GM23338 (cell line): ENCODE measurements around the gene TAPBP. TPM values are rescaled to one million over a fixed set of nuclear protein-coding genes. Genes with fewer than 3 reads are reported as not detected.

Experiments
- ATAC-seq: fragments of 200-7000 bp; cut with Tn5 transposase; 3 replicates; pipeline ENCODE4 v1.9.1; 2020
- DNase-seq: peaks from one replicate; pipeline ENCODE4 v3.0.0-alpha.2; 2015; ENCODE audit warnings: low spot score
- H2AFZ ChIP-seq: fragments of 200-600 bp; sonication (generic); 2 replicates; pipeline ENCODE4 v1.8.0; 2016; ENCODE audit warnings: antibody characterized with exemption, mild to moderate bottlenecking, moderate library complexity
- H3F3A ChIP-seq: fragments of 200-600 bp; sonication (generic); replicated peaks from 2 replicates; pipeline ENCODE4 v1.8.0; 2017; ENCODE audit warnings: antibody characterized with exemption, mixed run types, low read depth
- H3K27ac ChIP-seq: fragments of 200-600 bp; sonication (generic); 2 replicates; pipeline ENCODE4 v1.6.1; 2016; ENCODE audit warnings: low read depth
- H3K27me3 ChIP-seq: fragments of 200-600 bp; sonication (generic); 2 replicates; pipeline ENCODE4 v1.8.0; 2016; ENCODE audit warnings: mild to moderate bottlenecking, mixed run types, moderate library complexity; ENCODE audit not compliant: insufficient read depth
- H3K36me3 ChIP-seq: fragments of 200-600 bp; sonication (generic); 2 replicates; pipeline ENCODE4 v1.8.0; 2016; ENCODE audit warnings: mild to moderate bottlenecking; ENCODE audit not compliant: insufficient read depth
- H3K4me1 ChIP-seq: fragments of 200-600 bp; sonication (generic); 2 replicates; pipeline ENCODE4 v1.8.0; 2016; ENCODE audit warnings: mild to moderate bottlenecking, moderate library complexity; ENCODE audit not compliant: insufficient read depth
- H3K4me2 ChIP-seq: fragments of 200-600 bp; sonication (generic); 2 replicates; pipeline ENCODE4 v1.7.1; 2017; ENCODE audit warnings: mixed run types
- H3K4me3 ChIP-seq: fragments of 200-600 bp; sonication (generic); 2 replicates; pipeline ENCODE4 v1.6.1; 2016; ENCODE audit warnings: mixed run types
- H3K79me2 ChIP-seq: fragments of 200-600 bp; sonication (generic); replicated peaks from 2 replicates; pipeline ENCODE4 v1.8.0; 2017; ENCODE audit warnings: mild to moderate bottlenecking; ENCODE audit not compliant: insufficient read depth
- H3K9me2 ChIP-seq: fragments of 200-600 bp; sonication (generic); 2 replicates; pipeline ENCODE4 v1.8.0; 2017; ENCODE audit not compliant: insufficient read depth
- H4K20me1 ChIP-seq: fragments of 200-600 bp; sonication (generic); replicated peaks from 2 replicates; pipeline ENCODE4 v1.8.0; 2017; ENCODE audit warnings: mild to moderate bottlenecking; ENCODE audit not compliant: insufficient read depth
- H3K27ac Mint-ChIP-seq: 2 replicates; pipeline ENCODE4 v1.8.0; 2020; ENCODE audit warnings: inconsistent platforms, mild to moderate bottlenecking, moderate library complexity, mixed read lengths
- H3K27me3 Mint-ChIP-seq: 3 replicates; pipeline ENCODE4 v1.8.0; 2022; ENCODE audit warnings: low read depth, mild to moderate bottlenecking, moderate library complexity, mixed read lengths, inconsistent platforms; ENCODE audit not compliant: insufficient read depth, poor library complexity
- H3K36me3 Mint-ChIP-seq: 3 replicates; pipeline ENCODE4 v1.8.0; 2021; ENCODE audit warnings: low read depth, mild to moderate bottlenecking, inconsistent platforms, moderate library complexity, mixed read lengths
- H3K4me1 Mint-ChIP-seq: 3 replicates; pipeline ENCODE4 v1.8.0; 2020; ENCODE audit warnings: mild to moderate bottlenecking, inconsistent platforms, mixed read lengths
- H3K4me3 Mint-ChIP-seq: 3 replicates; pipeline ENCODE4 v1.8.0; 2021; ENCODE audit warnings: moderate library complexity, mild to moderate bottlenecking, inconsistent platforms, mixed read lengths
- H3K9me3 Mint-ChIP-seq: 3 replicates; pipeline ENCODE4 v1.8.0; 2020; ENCODE audit warnings: moderate library complexity, mild to moderate bottlenecking, inconsistent platforms, mixed read lengths
- CREB1 ChIP-seq: fragments of 250-450 bp; sonication (Bioruptor Pico); IDR thresholded peaks from 2 replicates; pipeline ENCODE4 v1.5.0; 2020; ENCODE audit warnings: low read depth, mild to moderate bottlenecking, moderate library complexity
- CTCF ChIP-seq, 2 experiments: fragments of 200-600 bp in 1 of 2; sonication (generic) in 1 of 2; conservative IDR thresholded peaks; 2 replicates each; pipeline versions ENCODE4 v1.5.1 to v1.6.1; 2016 to 2017; ENCODE audit warnings: antibody characterized with exemption in 2 of 2, low read depth in 2 of 2, mild to moderate bottlenecking in 2 of 2, moderate library complexity in 1 of 2
- EZH2 ChIP-seq: fragments of 200-600 bp; sonication (generic); IDR thresholded peaks from one replicate; pipeline ENCODE4 v1.8.0; 2017; ENCODE audit warnings: antibody characterized with exemption, mild to moderate bottlenecking, low read depth; ENCODE audit not compliant: unreplicated experiment
- EZH2phosphoT487 ChIP-seq: fragments of 200-600 bp; sonication (generic); IDR thresholded peaks from one replicate; pipeline ENCODE4 v1.8.1; 2018; ENCODE audit warnings: antibody characterized with exemption; ENCODE audit not compliant: unreplicated experiment
- JUNB ChIP-seq: IDR thresholded peaks from one replicate; pipeline ENCODE4 v1.6.1; 2016; ENCODE audit warnings: antibody characterized with exemption; ENCODE audit not compliant: unreplicated experiment
- NANOG ChIP-seq: IDR thresholded peaks from 2 replicates; pipeline ENCODE4 v1.6.1; 2016; ENCODE audit warnings: antibody characterized with exemption, borderline replicate concordance
- POLR2AphosphoS5 ChIP-seq: IDR thresholded peaks from 2 replicates; pipeline ENCODE4 v1.6.1; 2016; ENCODE audit warnings: antibody characterized with exemption, low read depth
- REST ChIP-seq: IDR thresholded peaks from one replicate; pipeline ENCODE4 v1.6.1; 2018; ENCODE audit warnings: antibody characterized with exemption; ENCODE audit not compliant: unreplicated experiment
- ZNF114 ChIP-seq: fragments of 250-450 bp; sonication (Bioruptor Pico); IDR thresholded peaks from 2 replicates; pipeline ENCODE4 v1.5.0; 2020; ENCODE audit warnings: mild to moderate bottlenecking, moderate library complexity
- ZNF331 ChIP-seq: fragments of 250-450 bp; sonication (Bioruptor Pico); IDR thresholded peaks from 2 replicates; pipeline ENCODE4 v1.5.0; 2020; ENCODE audit warnings: low read depth, mild to moderate bottlenecking, moderate library complexity
- ZNF462 ChIP-seq: fragments of 250-450 bp; sonication (Bioruptor Pico); IDR thresholded peaks from 2 replicates; pipeline ENCODE4 v1.5.0; 2020; ENCODE audit warnings: mild to moderate bottlenecking, moderate library complexity
- long read RNA-seq: library from polyadenylated mRNA; unstranded; transcript quantifications from one replicate; pipeline ENCODE4 v2.0.0, GENCODE V29; 2020; ENCODE audit not compliant: unreplicated experiment
- polyA plus RNA-seq: library from polyadenylated mRNA; unstranded; fragments of >200 nt; fragmentation: Nextera tagmentation; extraction: Ambion mirVana; gene quantifications from 2 replicates; pipeline ENCODE4 v1.2.1, GENCODE V29; 2016
- total RNA-seq: library from RNA; depleted of rRNA; stranded (reverse); fragments of >200 nt; shearing (Covaris generic); gene quantifications from 2 replicates; pipeline ENCODE4 v1.2.3, GENCODE V29; 2014; rRNA removed

The TAPBP gene
- total RNA-seq (29.1 and 37.5 TPM in 2 replicates), polyA plus RNA-seq (18.1 and 19.9 TPM in 2 replicates)
- long read RNA-seq, partial matches to known transcripts = 0 of 4 reads
- long read RNA-seq, other reads (novel, unspliced or antisense) = 3 of 4 reads

- peak; percentile 3 for ATAC-seq
- no peaks in the 10 kb centered on the region; the same call in 1 of the 2 replicates for H4K20me1 ChIP-seq
- H3K79me2 ChIP-seq = 0 out of 2 replicates have a peak, but pooled peaks cover 6% of the 10 kb centered on the region
- peak within 1 kb of the TSS; percentile 80 for H2AFZ ChIP-seq
- H3K4me1 Mint-ChIP-seq = peaks cover 41% of the 10 kb centered on the region
- TF ChIP-seq ZNF114 (CRISPR knock-in tag) (no peak), REST (no peak), POLR2AphosphoS5 (no peak), ZNF331 (CRISPR knock-in tag) (no peak), CREB1 (CRISPR knock-in tag) (no peak), CTCF (conservative IDR thresholded peaks at IDR 0.05; ENCODE audit: low read depth in 2 of 2) (no peak), JUNB (no peak), ZNF462 (no peak), EZH2phosphoT487 (no peak), NANOG (no peak), EZH2 (no peak)
- H3K9me2 ChIP-seq = no peaks in the 10 kb centered on the region
- no peaks in the 10 kb centered on the region for H3K27me3 ChIP-seq
- H3K4me1 ChIP-seq = peaks cover 25% of the 10 kb centered on the region
- H3K36me3 Mint-ChIP-seq = peaks cover 10% of the 10 kb centered on the region
- no peaks in the 10 kb centered on the region for H3K36me3 ChIP-seq
- peak; percentile 63 for DNase-seq
- H3K4me3 ChIP-seq = peak within 1 kb of the TSS; percentile 91
- H3K27ac Mint-ChIP-seq = no peak within 1 kb of the TSS; the same call in none of the 2 replicates
- H3K4me2 ChIP-seq = peak within 1 kb of the TSS; percentile 99
- no peaks in the 10 kb centered on the region; the same call in 1 of the 3 replicates for H3K9me3 Mint-ChIP-seq
- H3K27ac ChIP-seq = no peak within 1 kb of the TSS
- peaks cover 21% of the 10 kb centered on the region for H3K27me3 Mint-ChIP-seq
- H3K4me3 Mint-ChIP-seq = peak within 1 kb of the TSS; percentile 92
- peaks cover 16% of the 10 kb centered on the region for H3F3A ChIP-seq
Observed at GRCh38 chr6:33313709-33314514, at the start of gene TAPBP. Gene TAPBP (minus strand): TSS chr6:33314078. CDS start chr6:33314041, 37 bp downstream.
